Anterior cingulate cortex (tissue), 58 donors: ENCODE data around the gene TNFAIP8L2.
"Not testable (repeated sequence)": the region's sequence is repeated elsewhere in the genome, so short reads cannot be mapped to it uniquely, and the experiment has no call there.

Experiments used
- DNase-seq, 58 donors: peaks; one replicate each; lab custom pipeline; 2025; lab: John Stamatoyannopoulos, UW

The TNFAIP8L2 gene

DNA sequence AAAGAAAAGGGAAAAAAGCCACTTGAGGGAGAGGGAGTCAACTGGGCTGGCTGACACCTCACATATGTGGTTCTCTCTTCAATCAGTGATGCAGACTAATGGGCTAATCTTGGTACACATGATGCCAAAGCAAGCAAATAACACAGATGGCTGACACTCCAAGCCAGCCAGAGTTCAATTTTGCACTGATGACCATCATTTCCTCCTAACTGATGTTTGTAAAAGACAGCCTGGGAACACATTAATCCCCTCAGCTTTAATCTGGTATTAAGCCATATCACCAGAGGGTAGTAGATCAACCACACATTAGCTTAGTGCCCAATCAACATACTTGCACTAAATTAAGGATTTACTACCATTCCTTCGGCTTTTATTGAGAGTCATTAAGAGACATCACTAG, 30.8 kb downstream of the TNFAIP8L2 start:
- DNase-seq: no peak

DNA sequence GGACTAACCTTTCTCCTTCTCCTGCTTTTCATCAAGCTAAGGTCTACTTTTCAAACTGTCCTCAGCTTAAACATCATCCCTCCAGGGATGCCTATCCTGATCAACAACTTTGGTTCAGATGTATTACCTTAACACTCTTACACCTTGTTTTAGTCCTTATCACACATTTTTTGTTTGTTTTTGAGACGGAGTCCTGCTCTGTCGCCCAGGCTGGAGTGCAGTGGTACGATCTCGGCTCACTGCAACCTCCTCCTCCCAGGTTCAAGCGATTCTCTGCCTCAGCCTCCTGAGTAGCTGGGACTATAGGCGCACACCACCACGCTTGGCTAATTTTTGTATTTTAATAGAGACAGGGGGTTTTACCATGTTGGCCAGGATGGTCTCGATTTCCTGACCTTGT, 32.2 kb downstream of the TNFAIP8L2 start:
- DNase-seq: not testable (repeated sequence)

DNA sequence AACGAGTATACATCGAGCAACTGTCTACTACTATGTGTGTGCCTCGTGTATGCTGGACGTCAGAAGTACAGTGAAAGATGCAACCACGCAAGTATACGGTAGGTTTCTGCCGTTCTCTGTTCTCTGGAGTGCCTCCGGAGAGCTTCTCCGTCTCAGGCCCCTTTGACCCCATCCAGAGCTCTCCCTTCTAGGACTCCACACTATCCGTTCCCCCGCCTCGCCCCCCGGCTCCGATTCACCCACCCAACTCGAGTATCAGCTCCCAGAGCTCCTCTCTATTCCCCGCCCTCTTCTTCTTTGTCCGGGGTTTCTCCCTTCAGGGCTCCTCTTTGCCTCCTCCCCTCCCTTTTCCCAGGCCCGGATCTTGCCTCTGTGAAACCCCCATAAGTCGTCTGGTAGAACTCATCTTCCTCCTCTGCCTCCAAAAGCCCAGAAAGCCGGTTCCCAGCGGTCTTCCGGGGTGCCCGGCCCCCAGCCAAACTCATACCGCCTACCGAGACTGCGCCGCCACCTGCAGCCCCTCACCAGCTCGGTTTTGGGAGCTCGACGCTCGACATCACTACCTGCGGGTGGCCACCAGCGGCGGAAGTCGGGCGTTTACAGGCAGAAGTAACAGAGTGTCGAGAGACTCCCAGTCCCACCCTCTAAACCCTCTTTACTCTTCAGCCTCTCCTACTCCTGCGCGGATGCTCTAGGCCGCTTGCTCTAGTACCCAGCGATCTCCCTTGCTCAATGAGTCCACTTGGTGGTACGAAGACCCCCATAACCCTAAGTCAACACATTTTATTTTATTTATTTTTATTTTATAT, 33.4 kb downstream of the TNFAIP8L2 start, which contains the start of gene VPS72:
Gene VPS72, minus strand, starts transcription at position 561 of the 809 bp plus-strand sequence. Its CDS starts 76 bp downstream, at position 485.
- DNase-seq: peak; percentile 8 to 91 (median 76)

DNA sequence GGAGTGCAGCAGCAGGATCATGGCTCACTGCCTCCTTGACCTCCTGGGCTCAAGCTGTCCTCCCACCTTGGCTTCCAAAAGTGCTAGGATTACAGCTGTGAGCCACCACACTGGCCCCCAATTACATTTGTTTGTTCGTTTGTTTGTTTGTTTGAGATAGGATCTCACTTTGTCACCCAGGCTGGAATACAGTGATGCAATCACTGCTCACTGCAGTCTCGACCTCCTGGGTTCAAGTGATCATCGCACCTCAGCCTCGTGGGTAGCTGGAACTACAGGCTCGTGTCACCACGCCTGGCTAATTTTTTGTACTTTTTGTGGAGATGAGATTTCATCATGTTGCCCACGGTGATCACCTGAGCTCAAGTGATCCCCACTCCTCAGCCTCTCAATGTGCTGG, 35.6 kb downstream of the TNFAIP8L2 start:
- DNase-seq: no peak

DNA sequence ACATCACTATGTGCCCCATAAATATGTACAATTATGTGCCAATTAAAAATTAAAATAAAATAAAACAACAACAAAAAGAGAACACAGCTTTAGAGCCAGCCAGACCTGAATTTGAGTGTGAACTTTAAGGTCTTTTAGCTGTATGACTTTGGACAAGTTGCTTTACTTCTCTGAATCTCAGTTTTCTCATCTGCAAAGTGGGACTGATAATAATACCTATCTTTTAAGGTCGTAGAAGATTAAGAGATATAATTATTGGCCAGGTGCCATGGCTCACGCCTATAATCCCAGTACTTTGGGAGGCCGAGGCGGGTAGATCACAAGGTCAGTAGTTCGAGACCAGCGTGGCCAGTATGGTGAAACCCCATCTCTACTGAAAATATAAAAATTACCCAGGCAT, 36.9 kb downstream of the TNFAIP8L2 start:
- DNase-seq: no peak

DNA sequence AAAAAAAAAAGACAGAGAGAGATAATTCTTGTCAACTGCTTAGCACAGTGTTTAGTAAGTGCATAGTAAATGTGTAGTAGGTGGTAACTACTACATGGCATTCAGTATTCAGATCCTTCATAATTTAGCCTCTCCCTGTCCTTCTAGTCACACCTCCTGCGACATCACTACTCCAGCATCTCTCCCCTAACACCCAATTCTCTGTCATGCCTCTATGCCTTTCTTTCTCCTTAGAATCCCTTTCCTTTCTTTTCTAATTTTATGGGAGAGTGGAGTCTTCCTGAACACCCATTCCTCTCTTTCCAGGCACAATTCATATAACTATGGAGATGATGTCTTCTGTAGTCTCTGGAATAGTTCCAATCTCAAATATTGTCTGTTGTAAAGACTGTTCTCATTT, 37.4 kb downstream of the TNFAIP8L2 start:
- no peak for DNase-seq

DNA sequence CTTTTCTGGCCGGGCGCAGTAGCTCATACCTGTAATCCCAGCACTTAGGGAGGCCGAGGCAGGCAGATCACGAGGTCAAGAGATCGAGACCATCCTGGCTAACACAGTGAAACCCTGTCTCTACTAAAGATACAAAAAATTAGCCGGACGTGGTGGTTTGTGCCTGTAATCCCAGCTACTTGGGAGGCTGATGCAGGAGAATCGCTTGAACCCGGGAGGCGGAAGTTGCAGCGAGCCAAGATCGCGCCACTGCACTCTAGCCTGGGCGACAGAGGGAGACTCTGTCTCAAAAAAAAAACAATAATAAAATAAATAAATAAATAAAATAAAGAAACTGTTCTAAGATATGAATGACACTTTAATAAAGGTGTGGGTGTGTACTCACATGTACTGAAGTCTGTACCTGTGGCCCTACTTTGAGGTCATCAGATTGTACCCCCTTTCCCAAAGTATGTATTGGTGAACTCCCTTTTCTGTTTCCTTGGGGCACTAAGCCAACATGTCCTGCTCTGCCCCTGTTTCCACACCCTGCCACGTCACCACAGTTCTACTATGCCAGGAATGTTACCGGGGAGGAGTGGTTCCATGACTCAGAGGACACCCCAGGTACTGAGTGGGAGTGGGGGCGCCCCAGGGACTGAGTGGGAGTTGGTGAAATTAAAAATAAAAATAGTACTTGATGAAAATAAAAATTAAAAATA, 38.6 kb downstream of the TNFAIP8L2 start:
- DNase-seq: peak in 1 of 58 donors; percentile 12

DNA sequence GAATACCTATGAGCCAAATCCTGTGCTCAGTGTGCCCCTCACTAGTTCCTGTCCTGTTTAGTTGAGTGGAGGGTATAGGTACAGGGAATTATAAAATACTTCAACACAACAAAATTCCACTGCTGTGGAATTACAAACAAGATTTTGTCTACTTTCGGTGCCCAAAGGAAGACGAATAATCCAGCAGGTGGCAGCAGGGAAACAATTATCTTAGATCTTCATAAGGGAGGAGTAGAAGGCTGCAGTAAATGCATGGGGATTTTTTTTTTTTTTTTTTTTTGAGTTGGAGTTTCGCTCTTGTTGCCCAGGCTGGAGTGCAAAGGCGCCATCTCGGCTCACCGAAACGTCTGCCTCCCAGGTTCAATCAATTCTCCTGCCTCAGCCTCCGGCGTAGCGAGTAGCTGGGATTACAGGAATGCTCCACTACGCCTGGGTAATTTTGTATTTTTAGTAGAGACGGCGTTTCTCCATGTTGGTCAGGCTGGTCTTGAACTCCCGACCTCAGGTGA, 39.9 kb downstream of the TNFAIP8L2 start:
- peak in 40 of 58 donors; percentile 0 to 74 (median 24) for DNase-seq

DNA sequence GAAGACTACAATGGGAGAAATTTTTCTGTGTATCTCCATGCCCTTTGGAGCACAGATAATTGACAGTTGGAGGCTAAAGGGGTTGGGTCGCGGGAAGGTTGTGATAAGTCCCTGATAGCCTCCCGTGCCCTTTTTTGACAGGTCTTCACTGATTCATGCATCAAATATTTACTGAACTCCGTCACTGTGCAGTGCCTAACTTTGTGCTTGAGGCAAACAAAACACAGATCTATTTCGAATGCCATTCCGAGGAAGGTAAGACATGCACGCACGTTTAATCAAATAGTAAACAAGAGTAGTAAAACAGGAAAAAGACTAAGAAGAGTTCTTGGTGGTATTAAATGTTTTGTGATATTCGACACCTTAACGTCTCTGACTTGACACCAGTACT, 41.4 kb downstream of the TNFAIP8L2 start:
- no peak for DNase-seq

DNA sequence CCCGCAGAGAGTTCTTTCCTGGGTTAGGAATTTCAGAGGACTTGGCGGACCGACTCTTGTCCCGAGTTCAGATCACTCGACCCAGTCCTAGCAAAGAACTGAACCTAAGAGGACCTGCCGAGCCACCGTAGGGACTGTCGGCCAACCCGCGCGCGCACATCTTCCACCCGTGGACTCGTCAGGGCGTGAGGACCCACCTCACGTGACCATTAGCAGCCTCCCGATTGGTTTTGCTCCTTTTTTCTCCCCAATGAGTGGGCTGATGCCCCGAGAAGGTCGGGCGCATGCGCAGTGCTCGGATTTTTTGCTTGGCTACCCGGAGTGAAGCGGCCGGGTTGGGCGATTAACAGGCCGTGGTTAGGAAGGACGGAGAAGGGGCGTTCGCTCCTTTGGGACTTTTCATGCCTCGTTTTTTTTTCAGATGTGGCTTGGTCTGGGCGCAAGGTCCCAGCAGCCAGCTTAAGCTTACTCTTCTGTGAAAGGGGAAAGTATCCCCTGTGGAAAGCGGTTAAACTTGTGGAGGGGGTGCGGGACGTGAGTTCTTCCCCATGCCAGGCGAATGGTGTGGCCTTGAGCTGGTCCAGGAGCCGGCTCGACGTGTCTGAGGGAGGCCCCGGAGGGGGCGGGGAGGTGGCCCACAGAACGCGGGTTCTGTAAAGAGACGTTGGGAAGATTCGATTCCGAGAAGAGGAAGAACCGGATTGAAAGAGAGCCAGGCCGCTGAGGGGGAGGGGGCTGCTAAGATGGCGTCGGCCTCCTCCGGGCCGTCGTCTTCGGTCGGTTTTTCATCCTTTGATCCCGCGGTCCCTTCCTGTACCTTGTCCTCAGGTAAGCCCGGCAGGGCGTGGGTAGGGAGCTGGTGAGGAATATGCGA, 42.0 kb downstream of the TNFAIP8L2 start, which contains the start of gene PIP5K1A:
Gene PIP5K1A, plus strand, starts transcription at position 299 of the 874 bp plus-strand sequence. Its CDS starts 445 bp downstream, at position 744.
- peak; percentile 83 to 100 (median 98) for DNase-seq

DNA sequence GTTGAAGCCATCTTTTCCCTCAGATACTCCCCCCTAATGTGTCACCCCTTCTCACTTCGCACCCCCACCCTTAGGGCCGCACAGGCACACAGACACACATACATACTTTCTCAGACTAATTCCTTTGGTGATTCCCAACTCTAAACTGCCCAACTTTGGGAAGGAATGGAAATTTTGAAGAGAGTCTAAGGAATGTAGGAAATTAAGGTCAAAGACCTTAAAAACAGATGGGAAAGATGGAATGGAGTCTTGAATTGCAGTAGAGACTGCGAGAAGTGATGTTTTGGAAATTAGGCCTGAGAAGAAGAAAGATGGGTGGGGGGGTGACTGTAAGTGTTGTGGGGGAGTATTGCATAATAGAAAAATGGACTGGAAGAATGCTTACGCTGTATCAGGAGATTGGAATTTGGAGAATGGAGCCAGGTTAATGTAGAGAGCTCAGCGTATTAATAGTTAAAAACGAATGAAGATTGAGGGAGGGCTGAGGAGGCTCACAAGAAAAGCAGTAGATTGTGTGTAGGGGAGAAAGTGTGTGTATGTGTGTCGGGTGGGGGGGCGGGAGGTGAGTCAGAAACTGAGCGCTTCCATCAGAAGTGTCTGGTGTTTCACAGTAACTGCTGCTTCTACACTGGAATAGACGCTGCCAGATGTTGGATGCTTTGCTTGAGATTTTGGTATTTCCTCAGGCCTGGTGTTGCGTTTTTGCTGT, 43.6 kb downstream of the TNFAIP8L2 start:
- peak in 7 of 58 donors; percentile 0 to 15 (median 6) for DNase-seq

DNA sequence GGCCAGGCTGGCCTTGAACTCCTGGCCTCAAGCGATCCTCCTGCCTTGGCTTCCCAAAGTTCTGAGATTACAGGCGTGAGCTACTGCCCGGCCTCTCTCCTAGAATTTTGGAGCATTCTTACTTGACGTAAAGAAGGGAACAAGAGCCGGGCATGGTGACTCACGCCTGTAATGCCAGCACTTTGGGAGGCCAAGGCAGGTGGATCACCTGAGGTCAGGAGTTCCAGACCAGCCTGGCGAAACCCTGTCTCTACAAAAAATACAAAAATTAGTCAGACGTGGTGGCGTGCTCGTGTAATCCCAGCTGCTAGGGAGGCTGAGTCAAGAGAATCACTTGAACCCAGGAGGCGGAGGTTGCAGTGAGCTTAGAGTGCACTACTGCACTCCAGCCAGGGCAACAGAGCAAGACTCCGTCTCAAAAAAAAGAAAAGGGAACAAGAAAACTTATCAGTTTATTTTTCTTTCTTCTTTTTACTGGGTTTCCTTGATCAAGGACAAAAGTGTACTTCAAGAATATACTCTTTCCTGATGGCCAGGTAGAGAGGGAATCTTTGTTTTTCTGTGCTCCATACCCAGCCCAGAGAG, 49.0 kb downstream of the TNFAIP8L2 start:
- not testable (repeated sequence) for DNase-seq
